ENCODE measurements around the gene ZCCHC2. TPM values are rescaled to one million over a fixed set of nuclear protein-coding genes. Genes with fewer than 3 reads are reported as not detected.

The ZCCHC2 gene
- total and polyA plus RNA-seq, 2 of the 4 experiments (the other 2 are of a cell fraction): 3.2 to 3.6 TPM

- dilution Hi-C loops (cut with HindIII; ENCODE audit: low sequenced_read_pairs, unreplicated experiment): no loop called here
- intact Hi-C loops (cut with micrococcal nuclease): no loop called here
- Histone ChIP-seq H3K14ac (replicated peaks; ENCODE audit: low read depth, low read length) (no peak overlapping the region), H3K56ac (ENCODE audit: extremely low read depth, insufficient read depth, low read length) (no peak overlapping the region), H2BK20ac (ENCODE audit: low read depth, low read length) (no peak overlapping the region), H3K36me3 (ENCODE audit: control insufficient read depth, insufficient read depth, low read length) (no peaks in the 10 kb centered on the region), H4K5ac (ENCODE audit: low read depth, low read length) (no peak overlapping the region), H3K27me3 (ENCODE audit: control insufficient read depth, insufficient read depth, low read length) (peaks cover 44% of the 10 kb centered on the region), H4K20me1 (ENCODE audit: insufficient read depth, low read length) (no peaks in the 10 kb centered on the region), H2AK9ac (replicated peaks; ENCODE audit: low read depth, low read length, poor library complexity) (no peak overlapping the region), H3K4me2 (ENCODE audit: low read depth, low read length) (no peak overlapping the region), H2BK5ac (ENCODE audit: low read depth, low read length, poor library complexity, severe bottlenecking) (no peak overlapping the region), H2BK120ac (ENCODE audit: low read depth, low read length) (no peak overlapping the region), H4K91ac (ENCODE audit: insufficient read depth, low read depth, low read length) (no peak overlapping the region), H3K27ac (ENCODE audit: insufficient read depth, low read length) (no peak overlapping the region), H2BK15ac (ENCODE audit: low read depth, low read length) (no peak overlapping the region), H3K18ac (ENCODE audit: low read depth, low read length) (no peak overlapping the region), H3K79me1 (ENCODE audit: low read depth in 1 of 2, low read length in 2 of 2) (no peaks in the 10 kb centered on the region), H3K4ac (ENCODE audit: low read depth, low read length) (no peak overlapping the region), H4K8ac (ENCODE audit: low read depth in 2 of 2, low read length in 2 of 2) (no peak overlapping the region), H3K9me3 (ENCODE audit: control insufficient read depth, insufficient read depth, low read length) (no peaks in the 10 kb centered on the region), H3K9me1 (ENCODE audit: insufficient read depth, low read length) (no peaks in the 10 kb centered on the region), H3K4me3 (ENCODE audit: insufficient read depth, low read depth, low read length) (no peak overlapping the region), H3K4me1 (ENCODE audit: control insufficient read depth, insufficient read depth, low read length) (peaks cover 1% of the 10 kb centered on the region; the same call in 1 of the 2 replicates), H2AK5ac (ENCODE audit: low read depth, low read length) (no peak overlapping the region), H3K23ac (ENCODE audit: low read depth, low read length) (no peak overlapping the region), H3K9ac (ENCODE audit: low read depth, low read length) (no peak overlapping the region), H2AFZ (replicated peaks; ENCODE audit: low read length, poor library complexity) (no peak overlapping the region)
- no peak for ATAC-seq (ENCODE audit: low read depth)
- ChIA-PET CTCF (interaction anchor here (0.6 kb wide), 1 partner anchor 105 kb away, joined by 3 read pairs; no protein-coding TSS in a partner anchor), POLR2A (ENCODE audit: unreplicated experiment) (no interaction called here)
- no CpG with 5 or more reads among the region's 3 CpGs for WGBS, 2 experiments (ENCODE audit: extremely low coverage in 2 of 2, insufficient read length in 1 of 2)
- in situ Hi-C loops (cut with MboI; ENCODE audit: low sequenced_read_pairs): no loop called here
- TF ChIP-seq NFE2L2 (IDR thresholded peaks at IDR 0.05; ENCODE audit: low read depth, low read length) (no peak), FOS (IDR thresholded peaks at IDR 0.05; ENCODE audit: low read depth, low read length) (no peak), BHLHE40 (IDR thresholded peaks at IDR 0.05; ENCODE audit: low read depth, low read length) (no peak), RAD21 (IDR thresholded peaks at IDR 0.05; ENCODE audit: low read length) (no peak), RCOR1 (IDR thresholded peaks at IDR 0.05; ENCODE audit: insufficient replicate concordance, low read length) (no peak), CEBPB (IDR thresholded peaks at IDR 0.05; ENCODE audit: low read depth, low read length) (no peak), CHD1 (IDR thresholded peaks at IDR 0.05; ENCODE audit: low read depth, low read length) (no peak), RFX5 (IDR thresholded peaks at IDR 0.05; ENCODE audit: low read depth, low read length) (no peak), ELK1 (IDR thresholded peaks at IDR 0.05; ENCODE audit: borderline replicate concordance, low read depth, low read length) (no peak), USF2 (IDR thresholded peaks at IDR 0.05; ENCODE audit: low read depth, low read length) (no peak)
- DNase-seq: no peak
- BruUV-seq (replicated peaks): no TSS peak
Observed at GRCh38 chr18:62610351-62610700, 87.5 kb downstream of the ZCCHC2 start.

All from IMR-90 (cell line).